Measurements from ENCODE around the gene TWF2.

Gene TWF2

GRCh38 chr3:52257911-52258310, 19.0 kb upstream of the TWF2 start:
- DNase-seq (ENCODE audit: low read depth), result no peak

DNA sequence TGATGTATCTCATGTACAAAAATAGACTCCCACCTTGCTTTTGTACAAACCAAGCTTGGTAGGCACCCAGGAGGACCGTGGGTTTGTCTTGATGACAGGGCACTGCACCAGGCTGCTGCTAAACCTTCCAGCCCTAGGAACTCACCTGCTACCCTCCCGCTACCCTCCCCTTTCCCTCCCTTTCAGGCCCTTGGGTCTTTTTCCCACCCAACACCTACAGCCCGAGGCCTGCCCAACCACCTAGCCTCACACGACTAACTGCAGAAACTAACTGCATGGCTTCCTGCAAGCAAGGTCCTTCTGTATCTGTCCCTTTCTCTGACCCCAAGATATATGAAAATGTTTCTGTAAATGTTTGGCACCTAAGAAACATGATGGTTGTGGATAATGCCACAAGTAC, 17.7 kb upstream of the TWF2 start:
- no peak for DNase-seq (ENCODE audit: low read depth)

- DNase-seq (ENCODE audit: low read depth), result no peak
Measured at GRCh38 chr3:52256159-52256558, 17.2 kb upstream of the TWF2 start.

- DNase-seq (ENCODE audit: low read depth), result no peak
Measured at GRCh38 chr3:52254608-52255007, 15.7 kb upstream of the TWF2 start.

DNA sequence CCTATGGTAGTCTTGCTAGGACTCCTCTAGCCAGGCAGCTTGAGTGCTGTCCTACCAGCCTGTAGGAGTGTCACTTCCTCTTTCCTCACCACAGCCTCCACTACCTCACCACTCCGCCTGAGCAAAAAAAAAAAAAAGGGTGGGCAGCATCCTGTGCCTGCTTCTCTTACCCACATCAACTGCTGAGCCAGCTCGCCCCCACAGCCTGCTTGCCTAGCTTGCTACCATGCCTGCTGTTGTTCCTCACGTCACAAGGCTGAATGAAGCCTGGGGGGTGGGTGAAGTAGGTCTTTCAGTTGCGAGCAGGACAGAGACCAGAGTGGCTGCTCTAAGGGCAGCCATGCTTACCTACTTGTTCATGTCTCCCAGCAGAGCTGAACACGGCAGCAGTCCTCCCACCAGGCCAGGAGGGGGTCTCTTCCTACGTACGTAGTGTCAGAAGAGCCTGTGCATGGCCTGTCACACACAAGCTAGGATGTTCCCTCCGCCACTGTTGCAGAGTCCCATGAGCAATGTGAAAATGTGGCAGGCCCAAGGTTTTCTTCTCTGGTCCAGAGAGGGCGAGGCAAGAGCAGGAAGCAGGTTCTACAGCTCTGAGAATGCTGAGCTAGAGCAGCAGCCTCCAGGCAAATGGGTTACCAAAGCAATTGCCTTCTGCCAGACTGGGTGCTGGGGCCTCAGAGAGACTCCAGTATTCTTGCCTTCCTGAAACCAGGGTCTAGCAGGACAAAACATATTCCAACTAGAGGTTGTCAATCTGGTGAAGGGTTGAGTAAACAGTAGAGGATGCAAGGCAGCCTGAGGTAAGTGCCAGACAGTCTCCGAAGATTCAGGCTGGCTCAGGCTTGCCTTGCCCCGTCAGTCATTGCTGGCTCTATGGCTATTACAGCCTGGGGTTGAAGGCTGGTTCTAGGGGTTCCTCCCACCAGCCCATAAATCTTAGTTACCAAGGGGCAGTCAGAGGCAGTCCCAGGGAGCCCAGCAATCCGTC, 14.7 kb upstream of the TWF2 start:
- DNase-seq (ENCODE audit: low read depth), result peak; percentile 71

DNA sequence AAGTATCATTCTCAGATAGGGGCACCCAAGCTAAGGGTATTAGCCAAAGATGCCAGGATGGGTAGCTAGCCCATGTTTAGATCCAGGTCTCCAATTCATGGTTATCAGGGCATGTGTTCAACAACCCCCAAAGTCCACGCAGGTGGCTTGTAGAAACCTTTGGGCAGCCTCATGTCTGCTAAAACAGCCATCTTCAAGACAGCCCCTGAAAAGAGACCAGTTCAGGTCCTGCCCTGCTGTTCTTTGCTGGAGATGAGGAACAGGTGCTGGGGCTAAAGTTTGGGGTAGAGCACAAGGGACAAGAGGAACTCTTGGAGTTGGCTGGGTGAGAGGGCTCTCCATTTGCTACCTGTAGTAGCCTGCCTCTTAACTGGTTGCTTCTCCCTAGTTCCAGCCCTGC, 11.2 kb upstream of the TWF2 start:
- DNase-seq (ENCODE audit: low read depth), result no peak

DNA sequence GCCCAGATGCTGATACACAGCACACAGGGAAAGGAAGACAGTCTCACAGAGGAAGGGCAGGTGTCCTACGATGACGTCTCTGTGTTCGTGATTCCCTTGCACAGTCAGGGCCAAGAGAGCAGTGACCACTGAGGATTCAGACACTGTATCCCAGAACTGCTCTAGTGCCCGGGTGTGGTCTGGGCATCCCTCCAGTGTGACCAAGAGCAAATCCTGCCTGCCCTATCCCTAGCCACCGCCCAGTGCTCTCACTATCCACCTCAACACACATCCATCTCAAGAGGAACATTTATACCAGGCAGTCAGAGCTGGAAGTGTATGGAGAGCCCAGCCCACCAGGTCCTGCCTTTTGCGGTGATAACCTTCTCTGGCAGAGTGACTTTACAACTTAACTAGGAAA, 10.7 kb upstream of the TWF2 start:
- DNase-seq (ENCODE audit: low read depth), result no peak

- DNase-seq (ENCODE audit: low read depth), result no peak
Measured at GRCh38 chr3:52248816-52249547, 10.0 kb upstream of the TWF2 start.

- no peak for DNase-seq (ENCODE audit: low read depth)
Measured at GRCh38 chr3:52248165-52248541, 9.2 kb upstream of the TWF2 start.

DNA sequence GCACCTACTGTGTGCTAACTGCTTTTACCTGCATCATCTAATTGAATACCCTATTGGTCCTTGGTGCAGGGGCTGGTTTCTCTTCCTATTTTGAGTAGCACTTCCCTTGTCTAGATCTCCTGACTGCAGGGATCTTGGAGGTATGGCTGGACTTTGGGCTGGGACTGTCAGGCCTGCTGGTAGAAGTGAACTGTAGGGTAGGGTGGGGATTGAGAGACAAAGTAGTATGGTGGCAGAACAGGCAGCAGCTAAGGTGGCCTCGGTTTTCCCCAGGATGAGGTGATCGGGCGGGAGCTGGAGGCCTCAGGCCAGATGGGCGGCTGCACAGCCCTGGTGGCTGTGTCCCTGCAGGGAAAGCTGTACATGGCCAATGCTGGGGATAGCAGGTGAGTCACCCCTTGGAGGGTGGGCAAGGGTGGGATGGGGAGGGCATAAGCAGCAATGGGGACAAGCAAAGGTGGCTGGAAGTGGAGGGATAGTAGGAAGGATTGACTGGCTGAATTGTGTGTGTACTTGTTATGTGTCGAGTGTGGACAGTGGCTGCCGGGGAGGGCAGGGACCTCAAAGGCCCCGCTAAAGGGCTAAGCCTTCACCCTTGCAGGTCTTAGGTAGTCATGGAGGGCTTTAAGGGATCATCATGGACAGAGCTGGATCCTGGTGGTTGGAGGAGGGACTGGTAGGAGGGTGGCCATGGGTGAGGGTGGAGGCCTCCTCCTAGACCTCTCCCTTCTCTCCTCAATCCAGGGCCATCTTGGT, 8.6 kb upstream of the TWF2 start:
- DNase-seq (ENCODE audit: low read depth), result no peak

GRCh38 chr3:52246728-52247408, 7.9 kb upstream of the TWF2 start:
- DNase-seq (ENCODE audit: low read depth), result no peak

DNA sequence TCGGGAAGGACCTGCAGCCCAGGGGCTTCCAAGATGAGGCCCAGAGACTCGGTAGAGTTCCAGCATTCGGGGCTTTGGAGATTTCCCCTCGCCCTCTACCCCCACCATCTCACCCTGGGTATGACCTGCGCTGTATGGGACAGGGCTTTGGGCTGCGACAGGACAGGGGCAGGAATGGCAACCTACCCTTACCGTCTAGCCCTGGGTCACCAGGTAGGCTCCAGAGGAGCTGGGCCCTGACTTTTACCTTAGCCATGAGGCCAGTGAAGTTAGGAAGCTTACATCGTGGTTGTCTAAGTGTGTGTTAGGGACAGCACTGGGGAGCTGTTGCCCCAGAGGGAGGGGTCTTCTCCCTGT, 7.3 kb upstream of the TWF2 start:
- no peak for DNase-seq (ENCODE audit: low read depth)

DNA sequence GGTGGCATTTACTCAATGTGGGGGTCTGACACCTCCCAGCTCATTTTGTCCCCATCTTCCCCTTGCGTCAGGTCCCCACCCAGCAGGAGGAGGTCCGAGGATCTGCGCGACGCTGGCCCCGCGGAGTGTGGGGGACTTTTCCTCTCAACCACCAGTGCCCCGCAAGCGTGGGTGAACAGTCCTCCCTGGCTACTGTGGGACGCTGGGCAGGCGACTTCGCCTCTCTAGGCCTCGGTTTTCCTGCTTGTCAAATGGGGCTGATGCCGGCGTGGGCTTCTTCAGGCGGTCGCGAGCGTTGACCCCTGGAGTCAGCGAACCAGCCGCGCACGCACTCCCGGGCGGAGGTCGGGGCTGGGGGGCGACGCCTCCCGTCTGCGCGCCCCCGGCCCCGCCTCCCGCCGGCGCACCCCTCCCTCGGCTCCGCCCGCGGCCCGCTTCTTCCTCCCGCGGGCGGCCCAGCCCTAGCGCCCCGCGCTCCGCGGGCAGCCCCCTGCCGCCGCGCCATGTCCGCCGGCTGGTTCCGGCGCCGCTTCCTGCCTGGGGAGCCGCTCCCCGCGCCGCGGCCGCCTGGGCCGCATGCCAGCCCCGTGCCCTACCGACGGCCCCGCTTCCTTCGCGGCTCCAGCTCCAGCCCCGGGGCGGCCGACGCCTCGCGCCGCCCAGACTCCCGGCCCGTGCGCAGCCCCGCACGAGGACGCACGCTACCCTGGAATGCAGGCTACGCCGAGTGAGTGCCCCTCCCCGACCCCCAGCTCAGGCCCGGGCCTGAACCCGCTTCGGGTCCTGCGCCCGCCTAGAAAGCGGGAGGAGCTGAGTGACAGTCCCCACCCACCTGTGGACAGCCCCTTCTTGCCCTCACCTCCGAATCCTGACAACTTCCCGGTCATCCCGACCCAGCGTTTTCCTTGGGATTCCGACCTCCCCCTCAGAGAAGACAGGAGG, 6.6 kb upstream of the TWF2 start, which contains the start of gene PPM1M:
PPM1M (plus strand) TSS at position 438 of the 942 bp plus-strand sequence; CDS start at position 504, 66 bp downstream.
- no peak for DNase-seq (ENCODE audit: low read depth)

GRCh38 chr3:52243791-52244628, 5.1 kb upstream of the TWF2 start:
- DNase-seq (ENCODE audit: low read depth), result no peak

DNA sequence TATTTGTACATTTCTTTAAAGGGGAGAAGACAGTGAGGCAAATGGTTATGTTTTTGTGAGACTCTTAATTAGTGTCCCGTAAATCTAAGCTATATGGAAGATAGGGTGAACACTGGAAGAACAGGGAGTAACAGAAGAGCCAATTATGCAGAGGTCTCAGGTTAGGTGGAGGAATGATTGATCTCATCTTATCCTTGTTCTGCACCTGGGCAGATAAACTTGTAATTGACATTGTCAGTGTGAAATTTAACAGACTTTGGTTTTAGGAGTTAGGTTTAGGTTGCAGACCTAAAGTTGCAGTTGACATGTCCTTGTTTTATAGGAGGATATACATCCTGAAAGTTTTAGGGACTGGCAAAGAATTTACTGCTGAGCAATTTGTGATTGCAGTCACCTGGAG, 3.1 kb upstream of the TWF2 start:
- DNase-seq (ENCODE audit: low read depth), result no peak

DNA sequence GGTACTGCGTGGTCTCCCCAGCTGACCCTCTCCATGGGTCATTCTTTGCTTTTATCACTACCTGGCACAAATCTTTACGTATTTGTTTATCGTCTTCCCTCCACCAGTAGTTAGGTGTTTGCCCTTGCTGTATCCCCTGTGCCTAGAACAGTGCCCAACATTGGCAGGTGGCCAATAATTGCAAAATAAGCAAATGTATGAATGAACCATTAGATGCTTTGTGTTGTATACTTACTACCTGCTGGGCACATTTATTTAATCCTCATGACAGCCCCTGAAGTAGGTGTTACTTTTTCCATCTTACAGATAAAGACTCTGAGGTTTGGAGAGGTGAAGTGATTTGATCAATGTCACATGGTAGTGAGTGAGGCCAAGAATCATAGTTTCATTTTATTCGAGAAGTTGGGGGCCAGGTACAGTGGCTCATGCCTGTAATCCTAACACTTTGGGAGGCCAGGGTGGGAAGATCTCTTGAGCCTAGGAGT, 2.0 kb upstream of the TWF2 start:
- no peak for DNase-seq (ENCODE audit: low read depth)

DNA sequence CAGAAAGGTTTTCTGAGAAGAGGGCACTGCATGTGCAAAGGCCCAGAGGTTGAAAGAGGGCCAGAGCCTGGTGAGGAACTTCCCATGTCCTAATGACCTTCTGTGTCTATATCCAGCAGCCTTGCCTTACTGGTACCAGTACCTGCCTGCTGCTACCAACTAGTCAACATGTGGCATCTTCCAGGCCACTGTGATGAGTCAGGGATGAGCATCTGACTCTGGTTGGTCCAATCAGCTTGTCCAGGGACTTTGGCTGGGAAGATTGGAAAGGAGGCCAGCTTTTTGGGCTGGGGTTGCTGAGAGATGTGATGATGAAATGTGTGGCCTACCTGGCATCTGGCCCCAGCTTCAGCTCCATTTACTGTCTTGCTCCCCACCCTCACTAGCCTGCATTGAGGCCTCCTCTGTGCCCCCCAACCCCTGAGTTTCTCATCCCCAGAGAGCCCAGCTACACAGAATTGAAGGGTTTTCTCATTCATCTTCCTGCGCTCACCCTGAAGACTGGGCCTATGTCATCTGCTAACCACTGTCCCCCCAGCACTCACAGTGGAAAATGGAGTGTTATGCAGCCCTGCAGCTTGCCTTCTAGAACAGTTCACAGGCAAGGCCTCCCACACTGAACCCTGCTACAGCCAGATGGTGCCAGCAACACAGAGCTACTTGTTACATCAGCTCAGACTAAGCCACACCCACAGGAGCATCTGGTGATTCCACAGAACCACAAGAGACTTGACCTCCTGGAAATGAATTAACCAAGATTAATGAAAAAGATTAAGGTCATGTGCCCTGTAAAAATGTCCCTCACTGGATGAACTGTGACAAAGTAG, 1.3 kb upstream of the TWF2 start:
- no peak for DNase-seq (ENCODE audit: low read depth)

DNA sequence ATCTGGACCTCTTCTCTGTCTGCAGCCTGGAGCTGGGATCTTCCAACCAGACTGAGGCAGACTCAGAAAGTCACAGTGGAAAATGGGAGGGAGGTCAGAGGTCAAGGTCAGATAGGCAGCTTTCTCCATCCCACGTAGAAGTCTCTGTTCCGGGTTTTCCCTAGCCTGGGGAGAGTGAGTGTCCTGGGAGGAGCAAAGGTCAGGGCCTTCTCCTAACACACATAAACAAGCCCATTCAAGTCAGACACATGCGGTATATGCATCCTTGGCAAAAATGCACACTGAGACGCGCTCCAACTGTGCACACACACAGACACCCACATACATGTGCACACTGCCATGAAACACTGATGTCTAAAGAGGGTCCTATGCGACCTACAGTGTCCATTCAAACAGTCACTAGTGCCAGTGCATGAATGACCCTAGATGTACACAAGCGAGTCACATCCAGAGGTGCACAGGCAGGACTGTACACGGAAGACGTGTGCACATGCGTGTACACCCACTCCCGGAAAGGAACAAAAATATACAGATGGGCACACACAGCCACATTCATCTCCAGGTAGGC, 681 bp downstream of the TWF2 start:
- DNase-seq (ENCODE audit: low read depth), result no peak
